ENCODE results near the gene ZNF576. TPM values are rescaled to one million over a fixed set of nuclear protein-coding genes. Genes with fewer than 3 reads are reported as not detected.
A peak's percentile ranks its signal among the peaks of the same experiment; 100 is the strongest.

The ZNF576 gene
- total and polyA plus RNA-seq, 9 of the 15 experiments (the other 6 are each of a cell fraction or from before 2014, with no cell fraction given) = 6.8 to 18.2 (median 12.2) TPM

GRCh38 chr19:43625918-43626579, 29.7 kb downstream of the ZNF576 start (continued):
- TF ChIP-seq REST (IDR thresholded peaks at IDR 0.05; ENCODE audit: borderline replicate concordance) = peak; percentile 19
- no peak for TF ChIP-seq REST (CRISPR knock-in tag; IDR thresholded peaks at IDR 0.05; ENCODE audit: low read depth)
- no peak for TF ChIP-seq ZNF717 (CRISPR knock-in tag; IDR thresholded peaks at IDR 0.05)
- TF ChIP-seq EHMT2 (IDR thresholded peaks at IDR 0.05) = no peak
- no peak for TF ChIP-seq NONO (IDR thresholded peaks at IDR 0.05; ENCODE audit: low read depth in 2 of 2, low read length in 1 of 2)
- no peak for TF ChIP-seq HMGXB4 (CRISPR knock-in tag; IDR thresholded peaks at IDR 0.05)
- TF ChIP-seq ZNF583 (CRISPR knock-in tag; IDR thresholded peaks at IDR 0.05) = no peak
- no peak for TF ChIP-seq OTX1 (CRISPR knock-in tag; IDR thresholded peaks at IDR 0.05)
- TF ChIP-seq TFAM (CRISPR knock-in tag; conservative IDR thresholded peaks at IDR 0.05) = no peak
- TF ChIP-seq ILK (tag; IDR thresholded peaks at IDR 0.05; ENCODE audit: borderline replicate concordance, low read depth) = no peak
- TF ChIP-seq E2F1 (CRISPR knock-in tag; IDR thresholded peaks at IDR 0.05) = no peak
- no peak for TF ChIP-seq SP2 (IDR thresholded peaks at IDR 0.05; ENCODE audit: extremely low read depth, low read depth, low read length, poor library complexity, severe bottlenecking)
- TF ChIP-seq GATAD2B (IDR thresholded peaks at IDR 0.05; ENCODE audit: borderline replicate concordance) = no peak
- no peak for TF ChIP-seq ETV5 (CRISPR knock-in tag; IDR thresholded peaks at IDR 0.05; ENCODE audit: low read depth)
- no peak for TF ChIP-seq DDX20 (tag; IDR thresholded peaks at IDR 0.05; ENCODE audit: low read depth)
- no peak for TF ChIP-seq ZNF76 (CRISPR knock-in tag; IDR thresholded peaks at IDR 0.05; ENCODE audit: borderline replicate concordance)
- TF ChIP-seq ARID2 (IDR thresholded peaks at IDR 0.05) = no peak
- TF ChIP-seq HNRNPUL1 (IDR thresholded peaks at IDR 0.05; ENCODE audit: low read length) = no peak
- no peak for TF ChIP-seq SNRNP70 (optimal IDR thresholded peaks at IDR 0.05; ENCODE audit: low read depth, low read length)
